ENCODE measurements around the gene MBNL2. TPM values are rescaled to one million over a fixed set of nuclear protein-coding genes. Genes with fewer than 3 reads are reported as not detected.

Gene MBNL2
- total RNA-seq, 1 experiment from 2014 or later = 0.17 TPM

- H3K9me3 Mint-ChIP-seq = no peaks in the 10 kb centered on the region
- Histone ChIP-seq H3K4me1 (ENCODE audit: insufficient read depth, low read length) (peaks cover 11% of the 10 kb centered on the region; the same call in 1 of the 2 replicates), H4K20me1 (ENCODE audit: control insufficient read depth, insufficient read depth, insufficient read length) (no peaks in the 10 kb centered on the region), H2BK15ac (ENCODE audit: low read depth, low read length) (no peak overlapping the region), H2BK120ac (ENCODE audit: low read depth, low read length, poor library complexity, severe bottlenecking) (no peak overlapping the region), H3K79me1 (ENCODE audit: insufficient read depth, low read depth, low read length, poor library complexity, severe bottlenecking) (no peaks in the 10 kb centered on the region), H2BK5ac (ENCODE audit: insufficient read length, low read length) (no peak overlapping the region), H2BK20ac (ENCODE audit: low read depth, low read length, poor library complexity, severe bottlenecking) (no peak overlapping the region), H3K27me3 (ENCODE audit: insufficient read depth, low read length) (peaks cover 9% of the 10 kb centered on the region; the same call in 1 of the 2 replicates), H3K9ac (ENCODE audit: extremely low read depth, insufficient read length, low read length) (no peak overlapping the region), H3K4ac (ENCODE audit: low read depth, low read length) (no peak overlapping the region), H4K5ac (ENCODE audit: insufficient read length, low read depth, low read length) (no peak overlapping the region), H3K56ac (ENCODE audit: insufficient read length, low read depth, low read length) (no peak overlapping the region), H3T11ph (ENCODE audit: low read length) (no peak overlapping the region), H3K9me3 (ENCODE audit: control insufficient read depth, low read depth, low read length) (no peaks in the 10 kb centered on the region), H4K8ac (replicated peaks; ENCODE audit: insufficient read length, low read depth, low read length) (no peak overlapping the region), H2AFZ (ENCODE audit: low read length) (no peak overlapping the region), H4K91ac (ENCODE audit: insufficient read length, low read depth, low read length) (no peak overlapping the region), H3K23ac (ENCODE audit: insufficient read length, low read depth, low read length) (no peak overlapping the region), H3K14ac (ENCODE audit: insufficient read depth, low read length) (no peak overlapping the region), H3K27ac (ENCODE audit: insufficient read length, low read depth, low read length) (no peak overlapping the region), H2AK5ac (ENCODE audit: insufficient read length, low read length) (no peak overlapping the region), H3K4me2 (ENCODE audit: insufficient read depth, insufficient read length, low read length) (no peak overlapping the region), H3K23me2 (ENCODE audit: insufficient read length, low read depth, low read length, poor library complexity, severe bottlenecking) (no peaks in the 10 kb centered on the region), H3K18ac (ENCODE audit: insufficient read length, low read depth, low read length) (no peak overlapping the region), H2BK12ac (ENCODE audit: insufficient read length, low read depth, low read length) (no peak overlapping the region), H3K79me2 (ENCODE audit: insufficient read depth, low read length) (no peaks in the 10 kb centered on the region)
- no peaks in the 10 kb centered on the region for H3K36me3 Mint-ChIP-seq (ENCODE audit: insufficient read depth in 1 of 3, low read depth in 3 of 3)
- no peak for TF ChIP-seq CTCF (conservative IDR thresholded peaks at IDR 0.05)
- no peak overlapping the region for H3K4me3 Mint-ChIP-seq
- peaks cover 29 to 33% of the 10 kb centered on the region in 2 experiments for H3K4me1 Mint-ChIP-seq
- H3K27ac Mint-ChIP-seq = no peak overlapping the region
- H3K27me3 Mint-ChIP-seq (ENCODE audit: low read depth) = peaks cover 97% of the 10 kb centered on the region
- no peak for DNase-seq
- WGBS (ENCODE audit: extremely low coverage, insufficient read length, low lambda C conversion rate) = no CpG with 5 or more reads among the region's 5 CpGs
Measured at GRCh38 chr13:97238432-97238831, 16.3 kb downstream of the MBNL2 start.

Measured in H9 (cell line).